Pancreas (tissue), 10 donors: ENCODE measurements around the gene ANKS4B. TPM values are rescaled to one million over a fixed set of nuclear protein-coding genes. Genes with fewer than 3 reads are reported as not detected.

Experiments
- ATAC-seq, 4 donors: fragments of 200-7000 bp; cut with Tn5 transposase; one replicate each; pipeline versions ENCODE4 v1.8.0 to v1.9.1; 2020; ENCODE audit warnings: mild to moderate bottlenecking in 4 of 4, moderate library complexity in 4 of 4
- DNase-seq, 6 donors: peaks; one replicate each; pipeline ENCODE4 v3.0.0-alpha.2; 2020
- FAIRE-seq: peaks from 2 replicates; lab custom pipeline; 2012; peaks lifted over from hg19 to GRCh38; lab: Jason Lieb, UNC
- H3K27ac ChIP-seq, 4 donors: fragments of 200-600 bp; sonication (generic); 1 replicate in 3 of 4; 2 replicates in 1 of 4; pipeline versions ENCODE4 v1.5.0 to v1.8.0; 2020
- H3K27me3 ChIP-seq, 4 donors: fragments of 200-600 bp; one replicate each; pipeline ENCODE4 v1.8.0; 2021
- H3K36me3 ChIP-seq, 3 donors: fragments of 200-600 bp; sonication (generic) in 1 of 3; one replicate each; pipeline versions ENCODE4 v1.5.0 to v1.8.0; 2020 to 2021
- H3K4me1 ChIP-seq, 3 donors: fragments of 200-600 bp; one replicate each; pipeline ENCODE4 v1.8.0; 2021
- H3K4me3 ChIP-seq, 4 donors: fragments of 200-600 bp; sonication (generic) in 2 of 4; one replicate each; pipeline versions ENCODE4 v1.5.0 to v1.8.0; 2020 to 2021
- H3K9me3 ChIP-seq, 4 donors: fragments of 200-600 bp; one replicate each; pipeline ENCODE4 v1.8.0; 2021
- CTCF ChIP-seq, 4 donors: fragments of 200-600 bp; sonication (generic) in 3 of 4; IDR thresholded peaks; one replicate each; pipeline versions ENCODE4 v1.5.0 to v1.8.0; 2021; ENCODE audit warnings: antibody characterized with exemption in 4 of 4
- WGBS, 2 donors: extraction: QIAGEN DNeasy Blood & Tissue Kit; methylation state at CpG; one replicate each; pipeline ENCODE4 v1.1.7; 2013; 5-methylcytosine and 5-hydroxymethylcytosine counted together
- intact Hi-C, 3 donors: fragments of 100-400 bp; cut with DNase I; formaldehyde crosslinking; loops; one replicate each; pipeline versions ENCODE4 v1.11.1 to v1.14.2; 2022
- polyA plus RNA-seq, 2 donors: library from polyadenylated mRNA; stranded (reverse); fragments of 200-250 nt; gene quantifications; one replicate each; pipeline ENCODE4 v1.2.3, GENCODE V29; 2013
- total RNA-seq, 6 donors: library from RNA; stranded (reverse); fragmentation: NEBNext Ultra II Directional in 4 of 6; extraction: Animal tissue kit (Norgen Biotek cat#: 25700) in 4 of 6; gene quantifications; one replicate each; pipeline versions ENCODE4 v1.2.1 to v1.2.4, GENCODE V29; 2021 to 2023
- donor health status: healthy with polysubstance abuse.
- donor health status: DM: no; HTN: no; CAD: no; lungs with moderate emphysema.
- donor health status: DM: no; HTN: no; CAD: no.
- donor health status: control.
- donor health status: control.
- donor health status: Bipolar disorder and iron deficiency.
- donor health status: DM: yes; HTN: yes; CAD: no.
- donor health status: DM: no; HTN: no; CAD: no.
- donor health status: DM: no; HTN: no; CAD: no.
- donor health status: DM: yes; HTN: yes; CAD: no.

Gene ANKS4B
- total and polyA plus RNA-seq, 8 donors, result 0.15 to 0.72 (median 0.35) TPM

- Histone ChIP-seq H3K4me1 (no peaks in the 10 kb centered on the region), H3K9me3 (no peaks in the 10 kb centered on the region), H3K27me3 (no peaks in the 10 kb centered on the region), H3K4me3 (no peak overlapping the region), H3K36me3 (no peaks in the 10 kb centered on the region), H3K27ac (no peak overlapping the region)
- FAIRE-seq (no peak), DNase-seq (no peak), ATAC-seq (no peak)
- intact Hi-C loops, result loop anchor here in 1 of 3 donors (10.0 kb wide), 1 partner anchor 98 kb away; no protein-coding TSS in a partner anchor
- 40 to 44% methylated on average over 4 of the region's 4 CpGs for WGBS, 2 donors
- no peak for TF ChIP-seq CTCF (IDR thresholded peaks at IDR 0.05)
These were observed 47.2 kb upstream of the ANKS4B start for GRCh38 chr16:21186326-21186691.

- WGBS, 2 donors, result 47 to 50% methylated on average over 5 of the region's 5 CpGs
- ATAC-seq (no peak), FAIRE-seq (no peak), DNase-seq (no peak)
- H3K27ac ChIP-seq, result no peak overlapping the region
- H3K27me3 ChIP-seq, result no peaks in the 10 kb centered on the region
- intact Hi-C loops, result loop anchor here in 1 of 3 donors (10.0 kb wide), 1 partner anchor 95 kb away; no protein-coding TSS in a partner anchor
- no peak overlapping the region for H3K4me3 ChIP-seq
- no peaks in the 10 kb centered on the region for H3K9me3 ChIP-seq
- no peaks in the 10 kb centered on the region for H3K4me1 ChIP-seq
- no peak for TF ChIP-seq CTCF (IDR thresholded peaks at IDR 0.05)
- no peaks in the 10 kb centered on the region for H3K36me3 ChIP-seq
These were observed 44.2 kb upstream of the ANKS4B start for GRCh38 chr16:21189311-21189710.

GRCh38 chr16:21190013-21190412 lies 43.5 kb upstream of the ANKS4B start:
- Histone ChIP-seq H3K36me3 (no peaks in the 10 kb centered on the region), H3K4me3 (no peak overlapping the region), H3K9me3 (no peaks in the 10 kb centered on the region), H3K27ac (no peak overlapping the region), H3K27me3 (no peaks in the 10 kb centered on the region), H3K4me1 (no peaks in the 10 kb centered on the region)
- no peak for TF ChIP-seq CTCF (IDR thresholded peaks at IDR 0.05)
- WGBS, 2 donors, result 84 to 89% methylated on average over 4 of the region's 4 CpGs
- ATAC-seq (no peak), DNase-seq (no peak), FAIRE-seq (no peak)
- intact Hi-C loops, result loop anchor here in 1 of 3 donors (10.0 kb wide), 1 partner anchor 105 kb away; no protein-coding TSS in a partner anchor

GRCh38 chr16:21190599-21190998 lies 42.9 kb upstream of the ANKS4B start:
- H3K27me3 ChIP-seq, result no peaks in the 10 kb centered on the region
- H3K36me3 ChIP-seq, result no peaks in the 10 kb centered on the region
- FAIRE-seq (no peak), DNase-seq (no peak), ATAC-seq (no peak)
- no peak for TF ChIP-seq CTCF (IDR thresholded peaks at IDR 0.05)
- H3K4me1 ChIP-seq, result no peaks in the 10 kb centered on the region
- no peaks in the 10 kb centered on the region for H3K9me3 ChIP-seq
- no peak overlapping the region for H3K27ac ChIP-seq
- intact Hi-C loops, result loop anchor here in 1 of 3 donors (10.0 kb wide), 1 partner anchor 104 kb away; no protein-coding TSS in a partner anchor
- H3K4me3 ChIP-seq, result no peak overlapping the region

GRCh38 chr16:21192991-21193390 lies 40.5 kb upstream of the ANKS4B start:
- no peak overlapping the region for H3K4me3 ChIP-seq
- H3K9me3 ChIP-seq, result no peaks in the 10 kb centered on the region
- H3K4me1 ChIP-seq, result no peaks in the 10 kb centered on the region
- no peaks in the 10 kb centered on the region for H3K27me3 ChIP-seq
- no peak for DNase-seq
- H3K36me3 ChIP-seq, result no peaks in the 10 kb centered on the region
- no peak for ATAC-seq
- FAIRE-seq, result no peak
- intact Hi-C loops, result loop anchor here in 1 of 3 donors (10.0 kb wide), 1 partner anchor 102 kb away; no protein-coding TSS in a partner anchor
- 71 to 79% methylated on average over 1 of the region's 1 CpG for WGBS, 2 donors
- TF ChIP-seq CTCF (IDR thresholded peaks at IDR 0.05), result no peak
- no peak overlapping the region for H3K27ac ChIP-seq
